Activated CD8-positive, alpha-beta T cell treated with anti-CD3 and anti-CD28 coated beads for 36 hours (primary cell): ENCODE data around the gene AGBL4. TPM values are rescaled to one million over a fixed set of nuclear protein-coding genes. Genes with fewer than 3 reads are reported as not detected.

Experiments
- ATAC-seq: fragments of 200-7000 bp; cut with Tn5 transposase; one replicate; pipeline ENCODE4 v1.10.0; 2021; ENCODE audit warnings: mild to moderate bottlenecking, moderate library complexity
- CTCF ChIA-PET: fragments of 350-600 bp; sonication (Branson Sonifier 250); formaldehyde crosslinking; loops from one replicate; lab custom pipeline; 2021; ENCODE audit warnings: antibody characterized with exemption; lab: Charles Lee
- POLR2A ChIA-PET: fragments of 350-600 bp; sonication (Branson Sonifier 250); formaldehyde crosslinking; loops from one replicate; lab custom pipeline; 2021; ENCODE audit warnings: antibody characterized with exemption; lab: Charles Lee
- DNase-seq: peaks from one replicate; pipeline ENCODE4 v3.0.0-alpha.2; 2020
- H3K27ac Mint-ChIP-seq: one replicate; pipeline ENCODE4 v1.8.0; 2021; ENCODE audit warnings: mild to moderate bottlenecking, mixed read lengths
- H3K27me3 Mint-ChIP-seq: one replicate; pipeline ENCODE4 v1.8.0; 2021; ENCODE audit warnings: mixed read lengths
- H3K36me3 Mint-ChIP-seq: one replicate; pipeline ENCODE4 v1.8.0; 2021; ENCODE audit warnings: low read depth, mixed read lengths
- H3K4me1 Mint-ChIP-seq: one replicate; pipeline ENCODE4 v1.8.0; 2021; ENCODE audit warnings: low read depth, mixed read lengths
- H3K4me3 Mint-ChIP-seq: one replicate; pipeline ENCODE4 v1.8.0; 2021; ENCODE audit warnings: mild to moderate bottlenecking, moderate library complexity, mixed read lengths
- H3K9me3 Mint-ChIP-seq: one replicate; pipeline ENCODE4 v1.8.0; 2021; ENCODE audit warnings: mixed read lengths
- intact Hi-C: fragments of 100-400 bp; cut with micrococcal nuclease; formaldehyde crosslinking; loops from one replicate; pipeline ENCODE4 v1.10.0; 2022
- total RNA-seq, 2 experiments: library from RNA; stranded (reverse); gene quantifications; one replicate each; pipeline ENCODE4 v1.2.3, GENCODE V29; 2021
- TF ChIP-seq, protein P1 (sequence below): fragments of 200-600 bp; IDR thresholded peaks from one replicate; pipeline ENCODE4 v1.8.0; 2022; ENCODE audit warnings: antibody characterized with exemption, mild to moderate bottlenecking

Gene AGBL4
- total RNA-seq, 2 experiments from 2014 or later: 0.14 TPM; not detected in 1

DNA sequence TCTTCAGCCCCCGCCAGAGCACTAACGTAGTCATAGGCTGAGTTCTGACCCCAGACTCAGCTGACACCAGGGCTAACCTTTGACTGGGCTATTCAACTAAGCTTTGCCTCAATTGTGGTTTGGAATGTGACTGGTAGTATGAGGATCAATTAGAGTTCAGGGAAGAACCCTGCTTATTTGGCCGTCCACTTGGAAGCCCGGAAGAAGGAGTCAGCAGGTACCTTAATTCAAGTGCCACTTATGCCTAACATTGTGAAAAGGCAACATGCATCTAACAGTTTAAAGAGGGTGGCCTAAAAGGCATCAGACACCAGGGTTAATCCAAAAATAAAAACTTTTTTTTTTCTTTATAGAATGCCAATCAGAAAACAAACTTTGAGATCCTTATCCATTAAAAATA is 1339.4 kb downstream of the AGBL4 start:
- TF ChIP-seq, protein P1, sequence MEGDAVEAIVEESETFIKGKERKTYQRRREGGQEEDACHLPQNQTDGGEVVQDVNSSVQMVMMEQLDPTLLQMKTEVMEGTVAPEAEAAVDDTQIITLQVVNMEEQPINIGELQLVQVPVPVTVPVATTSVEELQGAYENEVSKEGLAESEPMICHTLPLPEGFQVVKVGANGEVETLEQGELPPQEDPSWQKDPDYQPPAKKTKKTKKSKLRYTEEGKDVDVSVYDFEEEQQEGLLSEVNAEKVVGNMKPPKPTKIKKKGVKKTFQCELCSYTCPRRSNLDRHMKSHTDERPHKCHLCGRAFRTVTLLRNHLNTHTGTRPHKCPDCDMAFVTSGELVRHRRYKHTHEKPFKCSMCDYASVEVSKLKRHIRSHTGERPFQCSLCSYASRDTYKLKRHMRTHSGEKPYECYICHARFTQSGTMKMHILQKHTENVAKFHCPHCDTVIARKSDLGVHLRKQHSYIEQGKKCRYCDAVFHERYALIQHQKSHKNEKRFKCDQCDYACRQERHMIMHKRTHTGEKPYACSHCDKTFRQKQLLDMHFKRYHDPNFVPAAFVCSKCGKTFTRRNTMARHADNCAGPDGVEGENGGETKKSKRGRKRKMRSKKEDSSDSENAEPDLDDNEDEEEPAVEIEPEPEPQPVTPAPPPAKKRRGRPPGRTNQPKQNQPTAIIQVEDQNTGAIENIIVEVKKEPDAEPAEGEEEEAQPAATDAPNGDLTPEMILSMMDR: no peak
- peaks cover 2% of the 10 kb centered on the region for H3K27me3 Mint-ChIP-seq
- no peaks in the 10 kb centered on the region for H3K4me1 Mint-ChIP-seq
- ATAC-seq: no peak
- H3K9me3 Mint-ChIP-seq: no peaks in the 10 kb centered on the region
- H3K36me3 Mint-ChIP-seq: no peaks in the 10 kb centered on the region
- ChIA-PET POLR2A (no interaction called here), CTCF (interaction anchor here (1.1 kb wide), 1 partner anchor 11 kb away, joined by 3 read pairs; no protein-coding TSS in a partner anchor)
- DNase-seq: no peak
- intact Hi-C loops: no loop called here
- H3K27ac Mint-ChIP-seq: no peak overlapping the region
- no peak overlapping the region for H3K4me3 Mint-ChIP-seq

DNA sequence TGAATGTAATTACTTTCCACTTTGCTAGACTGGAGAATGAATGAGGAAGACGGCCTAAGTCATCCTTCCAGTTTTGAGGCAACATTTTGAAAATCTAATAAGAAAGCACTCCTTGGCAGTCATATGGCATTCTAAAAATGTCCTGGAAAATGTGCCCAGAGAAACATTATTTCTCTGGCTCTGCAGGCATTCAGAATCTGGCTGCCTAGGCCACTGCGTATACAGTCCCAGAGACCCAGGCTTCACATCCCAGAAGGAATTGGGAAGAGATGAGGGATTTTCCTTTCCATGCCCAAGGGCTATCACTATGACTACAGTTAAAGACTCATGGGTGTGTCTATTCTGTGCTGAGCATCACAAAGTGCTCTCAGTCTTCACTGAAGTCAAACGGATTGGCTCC is 1339.9 kb downstream of the AGBL4 start:
- no peak for ATAC-seq
- intact Hi-C loops: no loop called here
- no peaks in the 10 kb centered on the region for H3K9me3 Mint-ChIP-seq
- DNase-seq: no peak
- ChIA-PET CTCF (interaction anchor here (1.1 to 1.8 kb wide), 3 partner anchors 11 to 134 kb away, joined by 3 to 7 read pairs (median 5); no protein-coding TSS in a partner anchor), POLR2A (no interaction called here)
- H3K4me3 Mint-ChIP-seq: no peak overlapping the region
- TF ChIP-seq, protein P1: no peak
- H3K4me1 Mint-ChIP-seq: no peaks in the 10 kb centered on the region
- no peaks in the 10 kb centered on the region for H3K36me3 Mint-ChIP-seq
- peaks cover 2% of the 10 kb centered on the region for H3K27me3 Mint-ChIP-seq
- no peak overlapping the region for H3K27ac Mint-ChIP-seq

DNA sequence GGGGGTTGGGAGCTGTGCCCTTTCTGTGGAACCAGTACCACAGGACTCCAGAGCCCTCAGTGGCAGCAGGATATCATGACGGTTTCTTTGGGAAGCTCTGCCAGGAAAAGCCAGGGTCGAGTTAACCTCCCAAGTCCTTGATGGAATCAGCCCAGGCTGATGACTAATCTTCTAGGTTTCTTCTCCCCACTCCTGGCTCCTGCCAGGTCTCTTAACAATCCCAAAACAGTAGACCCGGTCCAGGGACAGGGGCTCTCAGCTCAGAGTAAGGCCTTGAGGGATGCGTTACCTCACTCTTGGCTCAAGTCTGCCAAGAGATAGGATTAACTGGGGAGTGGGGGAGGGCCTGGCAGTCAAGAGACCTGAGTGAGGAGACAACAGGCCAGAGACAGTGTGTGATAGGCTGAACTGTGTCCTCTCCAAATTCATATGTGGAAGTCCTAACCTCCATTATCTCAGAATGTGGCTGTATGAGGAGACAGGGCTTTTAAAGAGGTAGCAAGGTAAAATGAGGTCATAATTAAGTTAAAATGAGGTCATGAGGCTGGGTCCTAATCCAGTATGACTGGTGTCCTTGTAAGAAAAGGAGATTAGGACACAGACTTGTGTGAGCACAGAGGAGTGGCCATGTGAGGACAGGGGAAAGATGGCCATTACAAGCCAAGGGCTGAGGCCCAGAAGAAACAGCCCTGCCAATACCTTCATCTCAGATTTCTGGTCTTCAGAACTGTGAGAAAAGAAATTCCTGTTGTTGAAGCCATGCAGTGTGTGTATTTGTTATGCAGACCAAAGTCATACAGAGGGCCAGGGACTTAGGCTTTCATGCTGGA is 1342.1 kb downstream of the AGBL4 start:
- Mint-ChIP-seq H3K9me3 (no peaks in the 10 kb centered on the region), H3K27me3 (peaks cover 3% of the 10 kb centered on the region), H3K4me1 (no peaks in the 10 kb centered on the region), H3K27ac (no peak overlapping the region), H3K36me3 (no peaks in the 10 kb centered on the region), H3K4me3 (no peak overlapping the region)
- POLR2A ChIA-PET: no interaction called here
- no peak for DNase-seq
- no peak for ATAC-seq
- intact Hi-C loops: no loop called here
- CTCF ChIA-PET: no interaction called here
- TF ChIP-seq, protein P1: no peak

DNA sequence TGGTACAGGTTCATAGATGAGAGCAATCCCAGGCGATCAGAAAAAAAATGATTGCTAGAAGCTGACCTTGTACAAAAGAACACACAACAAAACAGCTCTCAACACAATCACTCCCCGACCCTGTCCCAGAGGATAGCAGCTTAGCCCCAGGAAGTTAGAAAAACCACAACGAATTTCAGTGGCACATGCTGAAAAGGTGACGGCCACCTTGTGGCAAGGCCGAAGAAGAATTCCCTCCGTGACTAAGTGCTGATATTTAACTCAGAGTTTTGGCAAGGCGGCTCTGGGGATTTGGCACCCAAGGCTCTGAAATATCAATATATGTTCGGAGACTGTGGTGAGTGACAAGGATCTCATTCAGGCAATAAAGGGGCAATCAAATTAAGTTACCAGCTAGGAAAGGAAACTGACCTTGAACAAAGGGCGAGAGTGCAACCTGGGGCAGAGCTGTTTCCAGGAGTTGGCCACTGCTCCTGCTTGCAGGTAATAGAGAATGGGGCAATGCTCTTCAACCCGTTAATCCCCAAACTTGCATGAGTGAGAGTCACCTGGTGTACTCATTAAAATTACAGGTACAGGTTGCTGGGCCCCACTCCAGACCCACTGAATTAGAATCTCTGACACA is 1343.2 kb downstream of the AGBL4 start:
- no peak overlapping the region for H3K4me3 Mint-ChIP-seq
- ChIA-PET POLR2A (no interaction called here), CTCF (interaction anchor here (0.5 to 4.1 kb wide), 3 partner anchors 16 to 1517 kb away, joined by 3 to 48 read pairs (median 5); no protein-coding TSS in a partner anchor)
- no peaks in the 10 kb centered on the region for H3K4me1 Mint-ChIP-seq
- no peak for DNase-seq
- no peaks in the 10 kb centered on the region for H3K9me3 Mint-ChIP-seq
- intact Hi-C loops: no loop called here
- no peak for ATAC-seq
- TF ChIP-seq, protein P1: no peak
- H3K27ac Mint-ChIP-seq: no peak overlapping the region
- peaks cover 4% of the 10 kb centered on the region for H3K27me3 Mint-ChIP-seq
- no peaks in the 10 kb centered on the region for H3K36me3 Mint-ChIP-seq

DNA sequence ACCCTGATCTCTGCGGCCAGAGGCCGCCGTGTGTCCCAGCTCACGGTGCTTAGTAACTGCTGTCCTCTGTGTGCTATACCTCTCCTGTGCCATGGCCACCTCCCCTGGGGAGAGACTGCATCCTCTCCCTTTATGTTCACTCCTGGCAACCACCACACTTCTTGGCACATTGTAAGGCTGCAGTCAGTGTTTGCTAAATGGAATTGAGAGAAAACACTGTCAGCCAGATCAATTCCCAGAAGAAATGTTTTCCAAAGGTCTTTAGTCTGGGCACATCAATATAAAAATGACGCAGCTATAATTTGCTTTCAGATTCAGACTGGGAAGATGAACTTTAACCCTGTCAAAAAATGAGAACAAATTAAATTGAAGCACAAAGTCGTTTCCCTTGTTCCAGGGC is 1343.9 kb downstream of the AGBL4 start:
- no peak overlapping the region for H3K27ac Mint-ChIP-seq
- no peaks in the 10 kb centered on the region for H3K4me1 Mint-ChIP-seq
- ChIA-PET POLR2A (no interaction called here), CTCF (interaction anchor here (1.1 to 4.1 kb wide), 2 partner anchors 17 to 138 kb away, joined by 5 to 48 read pairs; no protein-coding TSS in a partner anchor)
- H3K4me3 Mint-ChIP-seq: no peak overlapping the region
- intact Hi-C loops: loop anchor here (5.0 kb wide), 1 partner anchor 142 kb away; no protein-coding TSS in a partner anchor
- no peaks in the 10 kb centered on the region for H3K9me3 Mint-ChIP-seq
- no peaks in the 10 kb centered on the region for H3K36me3 Mint-ChIP-seq
- ATAC-seq: no peak
- TF ChIP-seq, protein P1: no peak
- DNase-seq: no peak
- H3K27me3 Mint-ChIP-seq: peaks cover 11% of the 10 kb centered on the region
